HCT116 (cell line): ENCODE measurements around the gene MIPEP. TPM values are rescaled to one million over a fixed set of nuclear protein-coding genes. Genes with fewer than 3 reads are reported as not detected.
"Not testable (repeated sequence)": the region's sequence is repeated elsewhere in the genome, so short reads cannot be mapped to it uniquely, and the experiment has no call there.

ENCODE experiments used
- ATAC-seq: fragments of 200-7000 bp; cut with Tn5 transposase; 2 replicates; pipeline ENCODE4 v1.9.1; 2020; ENCODE audit warnings: mild to moderate bottlenecking, moderate library complexity
- BruUV-seq: library from RNA; stranded (reverse); fragments of 400-500 nt; replicated peaks from 2 replicates; lab custom pipeline; 2021; lab: Mats Ljungman, UMichigan
- CTCF ChIA-PET: fragments of 300-600 bp; sonication (Branson Sonifier 250); formaldehyde crosslinking; loops from one replicate; lab custom pipeline; 2021; ENCODE audit warnings: antibody characterized with exemption; lab: Charles Lee
- POLR2A ChIA-PET: fragments of 300-600, 350-600 bp; sonication (Branson Sonifier 250); formaldehyde crosslinking; loops from one replicate; lab custom pipeline; 2021; ENCODE audit warnings: antibody characterized with exemption; lab: Charles Lee
- RAD21 ChIA-PET, 2 experiments: fragments of 300-600 bp; sonication (Branson Sonifier 250); formaldehyde crosslinking; loops; one replicate each; lab custom pipeline; 2023; ENCODE audit warnings: low total read pairs in 2 of 2; ENCODE audit not compliant: uncharacterized antibody in 2 of 2, unreplicated experiment in 2 of 2, low non-redundant PET in 1 of 2; lab: Charles Lee
- DNase-seq: peaks from one replicate; pipeline ENCODE4 v3.0.0-alpha.2; 2010; ENCODE audit warnings: low read depth, low spot score
- H2AFZ ChIP-seq: fragments of 200-600 bp; shearing (Covaris generic), sonication (generic); 2 replicates; pipeline ENCODE4 v1.6.1; 2017; ENCODE audit warnings: low read depth, mixed run types, mixed read lengths, antibody characterized with exemption, low read length; ENCODE audit not compliant: poor library complexity, severe bottlenecking
- H3K27ac ChIP-seq: 2 replicates; pipeline ENCODE4 v1.5.1; 2012; ENCODE audit warnings: low read depth, low read length
- H3K27me3 ChIP-seq: fragments of 200-600 bp; sonication (generic); 2 replicates; pipeline ENCODE4 v1.6.1; 2016; ENCODE audit warnings: mixed run types, low read length, mixed read lengths; ENCODE audit not compliant: insufficient read depth
- H3K36me3 ChIP-seq, 2 experiments: fragments of 200-500 bp in 1 of 2; fragments of 200-600 bp in 1 of 2; sonication (Bioruptor generic) in 1 of 2; sonication (generic) in 1 of 2; 2 replicates each; pipeline versions ENCODE4 v1.5.1 to v1.6.1; 2014 to 2016; ENCODE audit warnings: low read length in 2 of 2, inconsistent platforms in 1 of 2, mixed read lengths in 1 of 2, mixed run types in 1 of 2; ENCODE audit not compliant: insufficient read depth in 2 of 2, control insufficient read depth in 1 of 2
- H3K4me1 ChIP-seq, 2 experiments: fragments of 200-600 bp in 1 of 2; sonication (generic) in 1 of 2; 2 replicates each; pipeline versions ENCODE4 v1.5.1 to v1.6.1; 2012 to 2017; ENCODE audit warnings: low read length in 2 of 2, inconsistent platforms in 1 of 2, mild to moderate bottlenecking in 1 of 2, mixed read lengths in 1 of 2, mixed run types in 1 of 2, moderate library complexity in 1 of 2; ENCODE audit not compliant: insufficient read depth in 2 of 2, control insufficient read depth in 1 of 2
- H3K4me2 ChIP-seq: fragments of 200-600 bp; sonication (generic); 2 replicates; pipeline ENCODE4 v1.6.1; 2017; ENCODE audit warnings: mixed run types, low read length, mixed read lengths
- H3K4me3 ChIP-seq, 2 experiments: fragments of 200-600 bp in 1 of 2; sonication (generic) in 1 of 2; replicated peaks in 1 of 2; 2 replicates each; pipeline ENCODE4 v1.5.1; 2011 to 2016; ENCODE audit warnings: low read length in 2 of 2, control low read depth in 1 of 2, low read depth in 1 of 2, mild to moderate bottlenecking in 1 of 2, mixed read lengths in 1 of 2, mixed run types in 1 of 2
- H3K79me2 ChIP-seq: fragments of 200-600 bp; sonication (generic); 2 replicates; pipeline ENCODE4 v1.6.1; 2017; ENCODE audit warnings: mild to moderate bottlenecking, mixed run types, low read length, moderate library complexity, mixed read lengths; ENCODE audit not compliant: insufficient read depth
- H3K9ac ChIP-seq: fragments of 200-600 bp; sonication (generic); 2 replicates; pipeline ENCODE4 v1.6.1; 2016; ENCODE audit warnings: low read length, mixed read lengths
- H3K9me2 ChIP-seq: fragments of 200-600 bp; sonication (generic), shearing (Covaris generic); 2 replicates; pipeline ENCODE4 v1.6.1; 2017; ENCODE audit warnings: mixed run types, mild to moderate bottlenecking, moderate library complexity; ENCODE audit not compliant: insufficient read depth
- H3K9me3 ChIP-seq, 2 experiments: fragments of 200-500 bp in 1 of 2; fragments of 200-600 bp in 1 of 2; sonication (Bioruptor generic) in 1 of 2; sonication (generic) in 1 of 2; 2 replicates each; pipeline ENCODE4 v1.6.1; 2014 to 2017; ENCODE audit warnings: low read length in 2 of 2, mixed read lengths in 2 of 2, inconsistent platforms in 1 of 2, low read depth in 1 of 2, mild to moderate bottlenecking in 1 of 2, mixed run types in 1 of 2, moderate library complexity in 1 of 2; ENCODE audit not compliant: control insufficient read depth in 1 of 2, insufficient read depth in 1 of 2
- H4K20me1 ChIP-seq: fragments of 200-600 bp; sonication (generic), shearing (Covaris generic); 2 replicates; pipeline ENCODE4 v1.6.1; 2017; ENCODE audit warnings: mixed run types, mild to moderate bottlenecking, moderate library complexity; ENCODE audit not compliant: insufficient read depth
- CBX3 ChIP-seq: IDR thresholded peaks from 2 replicates; pipeline ENCODE4 v1.6.1; 2012; ENCODE audit warnings: low read depth
- CTCF ChIP-seq, 3 experiments: fragments of 200-600 bp in 1 of 3; sonication (generic) in 1 of 3; IDR thresholded peaks in 2 of 3; conservative IDR thresholded peaks in 1 of 3; 2 replicates each; pipeline ENCODE4 v1.5.1; 2012 to 2017; ENCODE audit warnings: low read depth in 2 of 3, low read length in 2 of 3, antibody characterized with exemption in 1 of 3, borderline replicate concordance in 1 of 3, control low read depth in 1 of 3, mild to moderate bottlenecking in 1 of 3, mixed read lengths in 1 of 3, mixed run types in 1 of 3, moderate library complexity in 1 of 3; ENCODE audit not compliant: insufficient read depth in 1 of 3
- EGR1 ChIP-seq: IDR thresholded peaks from 2 replicates; pipeline ENCODE4 v1.6.1; 2012; ENCODE audit warnings: low read depth
- ELF1 ChIP-seq: IDR thresholded peaks from 2 replicates; pipeline ENCODE4 v1.6.1; 2012; ENCODE audit warnings: low read depth, borderline replicate concordance
- FOSL1 ChIP-seq: IDR thresholded peaks from 2 replicates; pipeline ENCODE4 v1.6.1; 2012; ENCODE audit warnings: low read depth
- MAX ChIP-seq: IDR thresholded peaks from 2 replicates; pipeline ENCODE4 v1.6.1; 2012
- POLR2A ChIP-seq: IDR thresholded peaks from 2 replicates; pipeline ENCODE4 v1.7.0; 2011; ENCODE audit warnings: borderline replicate concordance; ENCODE audit not compliant: insufficient read depth, insufficient read length; ENCODE audit errors: extremely low read depth
- POLR2AphosphoS5 ChIP-seq: IDR thresholded peaks from 2 replicates; pipeline ENCODE4 v1.6.1; 2011; ENCODE audit warnings: mild to moderate bottlenecking, low read depth, low read length, moderate library complexity
- SIN3A ChIP-seq: IDR thresholded peaks from 2 replicates; pipeline ENCODE4 v1.6.1; 2012; ENCODE audit warnings: low read depth
- SP1 ChIP-seq: IDR thresholded peaks from 2 replicates; pipeline ENCODE4 v1.6.1; 2012; ENCODE audit warnings: low read depth
- SRF ChIP-seq: IDR thresholded peaks from 2 replicates; pipeline ENCODE4 v1.6.1; 2012; ENCODE audit warnings: low read depth
- TCF7L2 ChIP-seq: IDR thresholded peaks from 2 replicates; pipeline ENCODE4 v1.7.0; 2011; ENCODE audit warnings: borderline replicate concordance, inconsistent platforms; ENCODE audit not compliant: insufficient read depth, insufficient read length; ENCODE audit errors: extremely low read depth
- YY1 ChIP-seq: IDR thresholded peaks from 2 replicates; pipeline ENCODE4 v1.6.1; 2011; ENCODE audit warnings: low read length, low read depth, moderate library complexity, mild to moderate bottlenecking; ENCODE audit not compliant: insufficient replicate concordance; ENCODE audit errors: extremely low read depth
- ZNF274 ChIP-seq: fragments of 200-500 bp; sonication (Bioruptor generic); IDR thresholded peaks from 2 replicates; pipeline ENCODE4 v1.6.1; 2014; ENCODE audit warnings: mild to moderate bottlenecking, low read depth, low read length, inconsistent platforms
- intact Hi-C: fragments of 100-400 bp; cut with micrococcal nuclease; formaldehyde crosslinking; loops from 2 replicates; pipeline ENCODE4 v1.10.0; 2022
- total RNA-seq: library from RNA; stranded (reverse); gene quantifications from one replicate; pipeline ENCODE4 v1.2.1, GENCODE V29; 2021; ENCODE audit not compliant: unreplicated experiment
- TF ChIP-seq, protein P1 (sequence below): IDR thresholded peaks from 2 replicates; pipeline ENCODE4 v1.6.1; 2011; ENCODE audit warnings: mild to moderate bottlenecking, low read length, moderate library complexity; ENCODE audit not compliant: insufficient replicate concordance; ENCODE audit errors: extremely low read depth
- TF ChIP-seq, protein P2 (sequence below): IDR thresholded peaks from 2 replicates; pipeline ENCODE4 v1.6.1; 2012

Gene MIPEP
- total RNA-seq, 1 experiment from 2014 or later, result 33.3 TPM

- RAD21 ChIA-PET, CTCF ChIA-PET, BruUV-seq: not testable (repeated sequence)
Measured at GRCh38 chr13:23884361-23884760, 4.8 kb downstream of the MIPEP start.

GRCh38 chr13:23883255-23883654 lies 5.9 kb downstream of the MIPEP start:
- peaks cover 0 to 4% of the 10 kb centered on the region in 2 experiments for H3K36me3 ChIP-seq
- H3K4me3 ChIP-seq, result no peak overlapping the region
- ATAC-seq, result no peak
- peaks cover 6 to 7% of the 10 kb centered on the region in 2 experiments; a peak in 3 of 4 replicates for H3K4me1 ChIP-seq
- TF ChIP-seq CBX3, result no peak
- no peak for TF ChIP-seq YY1
- no peak for TF ChIP-seq SRF
- TF ChIP-seq FOSL1, result no peak
- no peak for TF ChIP-seq CTCF (IDR thresholded peaks at IDR 0.05 in 2 of 3, conservative IDR thresholded peaks at IDR 0.05 in 1 of 3; ENCODE audit: borderline replicate concordance in 1 of 3, insufficient read depth in 1 of 3, low read depth in 2 of 3, low read length in 2 of 3)
- TF ChIP-seq POLR2AphosphoS5, result no peak
- no peak for TF ChIP-seq SIN3A
- TF ChIP-seq, protein P1, sequence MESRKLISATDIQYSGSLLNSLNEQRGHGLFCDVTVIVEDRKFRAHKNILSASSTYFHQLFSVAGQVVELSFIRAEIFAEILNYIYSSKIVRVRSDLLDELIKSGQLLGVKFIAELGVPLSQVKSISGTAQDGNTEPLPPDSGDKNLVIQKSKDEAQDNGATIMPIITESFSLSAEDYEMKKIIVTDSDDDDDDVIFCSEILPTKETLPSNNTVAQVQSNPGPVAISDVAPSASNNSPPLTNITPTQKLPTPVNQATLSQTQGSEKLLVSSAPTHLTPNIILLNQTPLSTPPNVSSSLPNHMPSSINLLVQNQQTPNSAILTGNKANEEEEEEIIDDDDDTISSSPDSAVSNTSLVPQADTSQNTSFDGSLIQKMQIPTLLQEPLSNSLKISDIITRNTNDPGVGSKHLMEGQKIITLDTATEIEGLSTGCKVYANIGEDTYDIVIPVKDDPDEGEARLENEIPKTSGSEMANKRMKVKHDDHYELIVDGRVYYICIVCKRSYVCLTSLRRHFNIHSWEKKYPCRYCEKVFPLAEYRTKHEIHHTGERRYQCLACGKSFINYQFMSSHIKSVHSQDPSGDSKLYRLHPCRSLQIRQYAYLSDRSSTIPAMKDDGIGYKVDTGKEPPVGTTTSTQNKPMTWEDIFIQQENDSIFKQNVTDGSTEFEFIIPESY, result no peak
- no peak for TF ChIP-seq SP1
- TF ChIP-seq ELF1, result no peak
- TF ChIP-seq POLR2A, result no peak
- no peak for TF ChIP-seq MAX
- TF ChIP-seq TCF7L2, result no peak
- no peak for TF ChIP-seq ZNF274
- TF ChIP-seq, protein P2, sequence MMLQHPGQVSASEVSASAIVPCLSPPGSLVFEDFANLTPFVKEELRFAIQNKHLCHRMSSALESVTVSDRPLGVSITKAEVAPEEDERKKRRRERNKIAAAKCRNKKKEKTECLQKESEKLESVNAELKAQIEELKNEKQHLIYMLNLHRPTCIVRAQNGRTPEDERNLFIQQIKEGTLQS, result no peak
- TF ChIP-seq EGR1, result no peak
- H3K9me2 ChIP-seq, result no peaks in the 10 kb centered on the region
- ChIA-PET RAD21 (no interaction called here), CTCF (no interaction called here), POLR2A (no interaction called here)
- H2AFZ ChIP-seq, result no peak overlapping the region
- intact Hi-C loops, result no loop called here
- no peak for DNase-seq
- no peak overlapping the region for H3K4me2 ChIP-seq
- H3K27ac ChIP-seq, result no peak overlapping the region
- no peaks in the 10 kb centered on the region for H3K27me3 ChIP-seq
- no TSS peak for BruUV-seq
- no peaks in the 10 kb centered on the region for H4K20me1 ChIP-seq
- no peak overlapping the region for H3K9ac ChIP-seq
- H3K9me3 ChIP-seq, result no peaks in the 10 kb centered on the region
- peaks cover 12% of the 10 kb centered on the region for H3K79me2 ChIP-seq

More at GRCh38 chr13:23884361-23884760, 4.8 kb downstream of the MIPEP start:
- H3K27ac ChIP-seq, intact Hi-C loops, H3K4me3 ChIP-seq, H3K4me2 ChIP-seq, H4K20me1 ChIP-seq, H3K9ac ChIP-seq, H3K9me3 ChIP-seq, POLR2A ChIA-PET, DNase-seq, ATAC-seq, H3K27me3 ChIP-seq, H3K36me3 ChIP-seq, H3K9me2 ChIP-seq, H2AFZ ChIP-seq, H3K4me1 ChIP-seq: not testable (repeated sequence)
- peaks cover 17% of the 10 kb centered on the region for H3K79me2 ChIP-seq
